ENCODE measurements around the gene CACNA1D. TPM values are rescaled to one million over a fixed set of nuclear protein-coding genes. Genes with fewer than 3 reads are reported as not detected.
"Not testable (repeated sequence)": the region's sequence is repeated elsewhere in the genome, so short reads cannot be mapped to it uniquely, and the experiment has no call there.

Gene CACNA1D
- polyA plus RNA-seq, 1 experiment, result 0.15 TPM

DNA sequence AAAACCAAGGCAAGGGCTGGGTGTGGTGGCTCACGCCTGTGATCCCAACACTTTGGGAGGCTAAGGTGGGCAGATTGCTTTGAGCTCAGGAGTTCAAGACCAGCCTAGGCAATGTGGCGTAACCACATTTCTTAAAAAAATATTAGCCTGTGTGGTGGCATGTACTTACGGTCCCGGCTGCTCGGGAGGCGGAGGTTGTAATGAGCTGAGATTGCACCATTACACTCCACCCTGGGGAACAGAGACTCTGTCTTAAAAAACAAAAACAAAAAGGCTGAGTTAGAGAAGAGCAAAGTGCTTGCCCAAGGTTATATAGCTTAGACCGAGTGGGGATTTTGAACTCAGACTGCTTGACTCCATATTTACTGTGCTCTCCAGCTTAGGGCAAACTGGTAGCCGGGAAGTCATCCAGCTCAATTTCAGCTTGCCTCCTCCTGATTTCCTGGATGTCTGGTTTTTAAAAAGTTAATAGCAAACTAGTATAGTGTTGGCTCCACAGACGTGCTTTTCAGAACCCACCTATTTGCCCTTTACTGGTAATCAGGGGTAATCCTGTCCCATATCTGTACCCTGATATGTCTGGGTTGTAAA lies 138.9 kb downstream of the CACNA1D start:
- Histone ChIP-seq H3K36me3 (ENCODE audit: control insufficient read depth, insufficient read depth, low read length) (no peaks in the 10 kb centered on the region), H3K27me3 (ENCODE audit: control insufficient read depth, insufficient read depth, low read length) (no peaks in the 10 kb centered on the region), H3K4me3 (ENCODE audit: low read depth, low read length) (no peak overlapping the region)
- ChIA-PET POLR2A (no interaction called here), CTCF (interaction anchor here (1.2 kb wide), 1 partner anchor 9 kb away, joined by 3 read pairs; no protein-coding TSS in a partner anchor)
- DNase-seq (ENCODE audit: low read depth), result no peak
- TF ChIP-seq, protein P1, sequence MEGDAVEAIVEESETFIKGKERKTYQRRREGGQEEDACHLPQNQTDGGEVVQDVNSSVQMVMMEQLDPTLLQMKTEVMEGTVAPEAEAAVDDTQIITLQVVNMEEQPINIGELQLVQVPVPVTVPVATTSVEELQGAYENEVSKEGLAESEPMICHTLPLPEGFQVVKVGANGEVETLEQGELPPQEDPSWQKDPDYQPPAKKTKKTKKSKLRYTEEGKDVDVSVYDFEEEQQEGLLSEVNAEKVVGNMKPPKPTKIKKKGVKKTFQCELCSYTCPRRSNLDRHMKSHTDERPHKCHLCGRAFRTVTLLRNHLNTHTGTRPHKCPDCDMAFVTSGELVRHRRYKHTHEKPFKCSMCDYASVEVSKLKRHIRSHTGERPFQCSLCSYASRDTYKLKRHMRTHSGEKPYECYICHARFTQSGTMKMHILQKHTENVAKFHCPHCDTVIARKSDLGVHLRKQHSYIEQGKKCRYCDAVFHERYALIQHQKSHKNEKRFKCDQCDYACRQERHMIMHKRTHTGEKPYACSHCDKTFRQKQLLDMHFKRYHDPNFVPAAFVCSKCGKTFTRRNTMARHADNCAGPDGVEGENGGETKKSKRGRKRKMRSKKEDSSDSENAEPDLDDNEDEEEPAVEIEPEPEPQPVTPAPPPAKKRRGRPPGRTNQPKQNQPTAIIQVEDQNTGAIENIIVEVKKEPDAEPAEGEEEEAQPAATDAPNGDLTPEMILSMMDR (IDR thresholded peaks at IDR 0.05; ENCODE audit: insufficient read depth, low read depth, low read length), result no peak

DNA sequence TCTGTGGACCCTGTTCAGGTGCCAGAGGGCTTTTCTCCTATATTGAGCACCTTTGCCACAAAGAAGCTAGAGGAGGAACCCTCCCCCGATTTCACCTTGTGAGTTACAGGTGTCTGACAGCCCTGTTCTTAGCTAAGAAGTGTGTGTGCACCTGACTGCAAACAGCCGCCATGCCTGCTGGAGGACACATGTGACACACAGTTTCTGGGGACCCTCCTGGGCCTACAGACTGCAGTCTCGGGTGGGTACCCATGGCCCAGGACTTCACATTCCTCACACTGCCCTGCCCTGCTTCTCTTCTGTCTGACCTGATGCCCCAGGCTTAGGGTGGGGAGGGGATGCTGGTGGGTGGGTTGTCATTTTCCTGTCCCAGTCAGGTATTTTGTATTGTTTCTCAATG lies 140.6 kb downstream of the CACNA1D start:
- no peaks in the 10 kb centered on the region for H3K36me3 ChIP-seq (ENCODE audit: control insufficient read depth, insufficient read depth, low read length)
- ChIA-PET POLR2A (no interaction called here), CTCF (no interaction called here)
- no peaks in the 10 kb centered on the region for H3K27me3 ChIP-seq (ENCODE audit: control insufficient read depth, insufficient read depth, low read length)
- TF ChIP-seq, protein P1 (IDR thresholded peaks at IDR 0.05; ENCODE audit: insufficient read depth, low read depth, low read length), result no peak
- no peak overlapping the region for H3K4me3 ChIP-seq (ENCODE audit: low read depth, low read length)
- DNase-seq (ENCODE audit: low read depth), result no peak

DNA sequence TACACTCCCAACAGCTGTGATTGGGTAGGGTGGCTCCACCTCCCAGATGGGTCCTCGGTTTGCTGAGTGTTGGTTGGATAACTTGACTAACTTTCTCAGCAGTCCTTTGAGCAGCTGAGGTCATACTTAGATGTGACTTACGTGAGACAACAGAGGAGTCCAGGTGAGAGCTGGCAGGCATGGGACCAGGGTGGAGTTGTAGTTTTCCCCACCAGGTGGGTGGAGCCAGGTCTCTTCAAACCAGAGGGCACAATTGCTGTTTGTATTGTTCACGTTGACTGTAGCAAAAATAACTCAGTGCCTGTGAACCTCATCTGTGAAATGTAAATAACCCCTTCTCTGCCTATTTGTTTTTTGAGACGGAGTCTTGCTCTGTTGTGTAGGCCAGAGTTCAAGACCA lies 144.4 kb downstream of the CACNA1D start:
- POLR2A ChIA-PET; H3K4me3 ChIP-seq (ENCODE audit: low read depth, low read length); CTCF ChIA-PET; H3K27me3 ChIP-seq (ENCODE audit: control insufficient read depth, insufficient read depth, low read length); H3K36me3 ChIP-seq (ENCODE audit: control insufficient read depth, insufficient read depth, low read length); DNase-seq (ENCODE audit: low read depth): not testable (repeated sequence)

DNA sequence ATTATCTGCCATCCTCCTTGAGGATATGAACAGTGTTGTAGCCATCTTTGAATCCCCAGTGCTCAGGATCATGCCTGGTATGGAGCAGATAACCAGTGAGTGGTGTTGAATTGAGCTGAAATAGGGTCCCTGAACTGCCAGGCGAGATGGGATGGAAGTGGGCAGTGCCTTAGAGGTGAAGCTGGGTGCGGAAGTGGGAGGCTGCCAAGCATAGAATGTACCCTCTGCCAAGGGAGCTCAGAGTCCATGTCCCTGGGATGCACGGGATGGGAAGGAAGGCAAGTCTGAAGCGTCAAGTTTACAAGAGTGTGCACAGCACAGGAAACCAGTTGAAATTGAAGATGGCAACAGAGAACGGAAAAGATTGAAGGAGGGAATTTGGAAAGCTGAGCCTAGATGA lies 147.0 kb downstream of the CACNA1D start:
- Histone ChIP-seq H3K36me3 (ENCODE audit: control insufficient read depth, insufficient read depth, low read length) (no peaks in the 10 kb centered on the region), H3K27me3 (ENCODE audit: control insufficient read depth, insufficient read depth, low read length) (no peaks in the 10 kb centered on the region), H3K4me3 (ENCODE audit: low read depth, low read length) (no peak overlapping the region)
- CTCF ChIA-PET, result no interaction called here
- DNase-seq (ENCODE audit: low read depth), result no peak
- TF ChIP-seq, protein P1 (IDR thresholded peaks at IDR 0.05; ENCODE audit: insufficient read depth, low read depth, low read length), result no peak
- POLR2A ChIA-PET, result no interaction called here

DNA sequence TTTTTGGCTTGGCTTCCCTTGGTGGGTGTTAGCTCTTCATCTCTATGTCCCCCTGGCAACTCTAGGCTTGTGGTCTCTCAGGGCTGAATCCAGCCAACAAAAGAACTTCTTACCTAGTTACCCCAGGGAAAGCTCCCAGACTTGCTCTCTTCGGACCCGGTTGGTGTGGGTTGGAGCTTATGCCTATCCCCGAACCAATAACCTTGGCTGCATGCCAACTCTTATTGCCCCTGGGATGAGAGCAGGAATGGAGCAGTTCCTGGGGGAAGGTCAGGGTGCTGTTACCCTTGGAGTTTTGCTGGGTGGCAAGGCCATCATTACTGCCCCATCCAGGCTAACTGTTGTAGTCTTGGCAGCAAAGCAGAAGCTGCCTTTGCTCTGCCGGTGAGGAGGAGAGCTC lies 147.8 kb downstream of the CACNA1D start:
- ChIA-PET CTCF (interaction anchor here (0.9 kb wide), 1 partner anchor 8 kb away, joined by 3 read pairs; no protein-coding TSS in a partner anchor), POLR2A (no interaction called here)
- Histone ChIP-seq H3K27me3 (ENCODE audit: control insufficient read depth, insufficient read depth, low read length) (no peaks in the 10 kb centered on the region), H3K4me3 (ENCODE audit: low read depth, low read length) (no peak overlapping the region), H3K36me3 (ENCODE audit: control insufficient read depth, insufficient read depth, low read length) (no peaks in the 10 kb centered on the region)
- TF ChIP-seq, protein P1 (IDR thresholded peaks at IDR 0.05; ENCODE audit: insufficient read depth, low read depth, low read length), result no peak
- no peak for DNase-seq (ENCODE audit: low read depth)

DNA sequence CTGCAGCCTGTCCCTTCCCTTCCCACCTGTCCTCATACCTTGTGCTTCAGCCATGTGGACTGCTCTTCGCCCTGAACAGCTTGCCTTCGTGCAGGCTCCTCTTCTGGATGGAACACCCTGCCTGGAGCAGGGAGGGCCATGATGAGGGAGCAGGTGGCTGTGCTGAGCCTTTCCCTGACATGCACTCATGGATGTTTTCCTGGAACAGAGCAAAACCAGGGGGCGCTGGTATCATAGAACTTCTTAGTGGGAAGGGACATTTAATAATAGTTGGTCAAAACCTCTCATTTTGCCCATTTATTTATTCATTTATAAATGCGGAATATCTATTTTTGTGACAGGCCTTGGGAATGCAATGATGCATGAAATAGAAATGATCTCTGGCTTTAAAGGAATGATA lies 149.3 kb downstream of the CACNA1D start:
- no peak for DNase-seq (ENCODE audit: low read depth)
- no peaks in the 10 kb centered on the region for H3K27me3 ChIP-seq (ENCODE audit: control insufficient read depth, insufficient read depth, low read length)
- TF ChIP-seq, protein P1 (IDR thresholded peaks at IDR 0.05; ENCODE audit: insufficient read depth, low read depth, low read length), result no peak
- POLR2A ChIA-PET, result no interaction called here
- CTCF ChIA-PET, result no interaction called here
- no peak overlapping the region for H3K4me3 ChIP-seq (ENCODE audit: low read depth, low read length)
- H3K36me3 ChIP-seq (ENCODE audit: control insufficient read depth, insufficient read depth, low read length), result no peaks in the 10 kb centered on the region
